ENCODE results near the gene BABAM2.

The BABAM2 gene

DNA sequence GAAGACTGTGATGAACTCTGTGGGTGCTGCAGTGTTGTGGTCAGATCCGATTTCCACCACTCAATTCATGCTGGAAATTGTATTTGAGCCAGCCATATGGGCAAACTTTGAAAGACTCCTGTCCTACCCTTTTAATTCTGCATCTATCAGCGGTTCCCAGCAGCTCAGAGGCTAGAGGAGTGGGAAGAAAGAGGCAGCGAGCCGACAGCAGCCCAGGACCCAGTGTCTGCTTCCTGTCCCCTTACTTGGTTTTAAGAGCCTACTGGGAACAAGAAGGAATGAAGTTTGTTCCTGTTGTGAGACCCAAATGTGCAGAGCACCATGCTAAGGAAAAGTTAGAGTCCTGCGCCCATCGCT, 429.5 kb downstream of the BABAM2 start:
- H4K20me1 ChIP-seq (ENCODE audit: insufficient read depth, low read length): no peaks in the 10 kb centered on the region
- H3K4me3 ChIP-seq (ENCODE audit: low read depth in 1 of 2, low read length in 2 of 2): no peak overlapping the region
- DNase-seq (no peak), ATAC-seq (ENCODE audit: insufficient read depth, low read depth) (no peak)
- H3K36me3 ChIP-seq (ENCODE audit: insufficient read depth, low read length): no peaks in the 10 kb centered on the region
- no peaks in the 10 kb centered on the region for H3K27me3 ChIP-seq (ENCODE audit: insufficient read depth, low read length, poor library complexity)
- no peak overlapping the region for H3K4me2 ChIP-seq (ENCODE audit: insufficient read depth, low read length)
- no peaks in the 10 kb centered on the region for H3K79me2 ChIP-seq (ENCODE audit: insufficient read depth, low read length)
- H3K9ac ChIP-seq (ENCODE audit: low read depth, low read length): no peak overlapping the region
- no peaks in the 10 kb centered on the region for H3K4me1 ChIP-seq (ENCODE audit: insufficient read depth, low read length)
- no peak overlapping the region for H3K27ac ChIP-seq (ENCODE audit: low read length)
- H3K9me3 ChIP-seq (ENCODE audit: insufficient read depth, low read length, severe bottlenecking): no peaks in the 10 kb centered on the region
- TF ChIP-seq, protein P1, sequence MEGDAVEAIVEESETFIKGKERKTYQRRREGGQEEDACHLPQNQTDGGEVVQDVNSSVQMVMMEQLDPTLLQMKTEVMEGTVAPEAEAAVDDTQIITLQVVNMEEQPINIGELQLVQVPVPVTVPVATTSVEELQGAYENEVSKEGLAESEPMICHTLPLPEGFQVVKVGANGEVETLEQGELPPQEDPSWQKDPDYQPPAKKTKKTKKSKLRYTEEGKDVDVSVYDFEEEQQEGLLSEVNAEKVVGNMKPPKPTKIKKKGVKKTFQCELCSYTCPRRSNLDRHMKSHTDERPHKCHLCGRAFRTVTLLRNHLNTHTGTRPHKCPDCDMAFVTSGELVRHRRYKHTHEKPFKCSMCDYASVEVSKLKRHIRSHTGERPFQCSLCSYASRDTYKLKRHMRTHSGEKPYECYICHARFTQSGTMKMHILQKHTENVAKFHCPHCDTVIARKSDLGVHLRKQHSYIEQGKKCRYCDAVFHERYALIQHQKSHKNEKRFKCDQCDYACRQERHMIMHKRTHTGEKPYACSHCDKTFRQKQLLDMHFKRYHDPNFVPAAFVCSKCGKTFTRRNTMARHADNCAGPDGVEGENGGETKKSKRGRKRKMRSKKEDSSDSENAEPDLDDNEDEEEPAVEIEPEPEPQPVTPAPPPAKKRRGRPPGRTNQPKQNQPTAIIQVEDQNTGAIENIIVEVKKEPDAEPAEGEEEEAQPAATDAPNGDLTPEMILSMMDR (IDR thresholded peaks at IDR 0.05; ENCODE audit: borderline replicate concordance, extremely low read depth, low read length, poor library complexity, severe bottlenecking): no peak
- no peak for TF ChIP-seq EZH2 (IDR thresholded peaks at IDR 0.05; ENCODE audit: borderline replicate concordance, low read depth, low read length, severe bottlenecking)
- no peak overlapping the region for H2AFZ ChIP-seq (ENCODE audit: low read depth, low read length)

DNA sequence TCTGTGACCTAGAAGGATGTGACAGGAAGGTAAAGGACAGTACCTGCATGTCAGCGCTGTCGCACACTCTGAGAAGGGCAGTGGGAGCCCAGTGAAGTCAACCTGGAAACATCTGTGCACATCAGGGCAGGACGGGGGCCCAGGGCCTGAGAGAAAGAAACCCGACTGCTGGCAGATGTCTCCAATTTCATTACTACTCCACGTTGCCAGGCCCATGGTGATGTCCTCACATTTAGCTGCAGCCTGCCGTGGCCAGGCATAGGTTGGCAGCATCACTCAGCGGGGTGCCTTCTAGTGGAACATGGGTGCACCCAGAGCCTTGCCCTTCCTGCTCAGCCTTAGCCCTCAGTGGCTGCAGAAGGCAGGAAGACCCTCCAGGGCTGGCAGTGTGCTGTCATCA, 429.8 kb downstream of the BABAM2 start:
- Histone ChIP-seq H3K27ac (ENCODE audit: low read length) (no peak overlapping the region), H3K4me2 (ENCODE audit: insufficient read depth, low read length) (no peak overlapping the region), H3K79me2 (ENCODE audit: insufficient read depth, low read length) (no peaks in the 10 kb centered on the region), H3K9me3 (ENCODE audit: insufficient read depth, low read length, severe bottlenecking) (no peaks in the 10 kb centered on the region), H3K36me3 (ENCODE audit: insufficient read depth, low read length) (no peaks in the 10 kb centered on the region), H4K20me1 (ENCODE audit: insufficient read depth, low read length) (no peaks in the 10 kb centered on the region), H3K4me3 (ENCODE audit: low read depth in 1 of 2, low read length in 2 of 2) (no peak overlapping the region), H3K27me3 (ENCODE audit: insufficient read depth, low read length, poor library complexity) (no peaks in the 10 kb centered on the region), H2AFZ (ENCODE audit: low read depth, low read length) (no peak overlapping the region), H3K4me1 (ENCODE audit: insufficient read depth, low read length) (no peaks in the 10 kb centered on the region), H3K9ac (ENCODE audit: low read depth, low read length) (no peak overlapping the region)
- DNase-seq: no peak
- ATAC-seq (ENCODE audit: insufficient read depth, low read depth): no peak
- TF ChIP-seq, protein P1 (IDR thresholded peaks at IDR 0.05; ENCODE audit: borderline replicate concordance, extremely low read depth, low read length, poor library complexity, severe bottlenecking): no peak
- TF ChIP-seq EZH2 (IDR thresholded peaks at IDR 0.05; ENCODE audit: borderline replicate concordance, low read depth, low read length, severe bottlenecking): no peak

DNA sequence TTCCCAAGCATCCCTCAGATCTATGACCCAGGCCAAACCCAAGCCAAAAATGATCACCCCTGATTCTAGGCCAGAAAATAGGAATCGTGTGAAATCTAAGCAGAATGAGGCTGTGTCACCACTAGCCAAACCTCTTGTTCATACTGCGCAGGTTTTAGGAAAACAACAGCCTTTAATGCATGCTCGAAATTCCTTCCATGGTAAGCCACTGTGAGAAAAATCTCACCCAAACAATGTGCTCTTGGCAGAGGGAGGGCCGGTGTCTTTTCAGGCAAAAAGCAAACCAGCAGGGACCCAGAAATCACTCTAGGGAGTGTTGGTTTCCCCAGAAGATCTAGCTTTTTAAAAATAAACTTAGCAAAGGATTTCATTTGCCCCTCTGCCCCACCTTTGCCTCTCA, 430.9 kb downstream of the BABAM2 start:
- no peaks in the 10 kb centered on the region for H3K4me1 ChIP-seq (ENCODE audit: insufficient read depth, low read length)
- no peak for DNase-seq
- H3K79me2 ChIP-seq (ENCODE audit: insufficient read depth, low read length): no peaks in the 10 kb centered on the region
- no peaks in the 10 kb centered on the region for H4K20me1 ChIP-seq (ENCODE audit: insufficient read depth, low read length)
- H3K9me3 ChIP-seq (ENCODE audit: insufficient read depth, low read length, severe bottlenecking): no peaks in the 10 kb centered on the region
- H2AFZ ChIP-seq (ENCODE audit: low read depth, low read length): no peak overlapping the region
- TF ChIP-seq EZH2 (IDR thresholded peaks at IDR 0.05; ENCODE audit: borderline replicate concordance, low read depth, low read length, severe bottlenecking): no peak
- TF ChIP-seq, protein P1 (IDR thresholded peaks at IDR 0.05; ENCODE audit: borderline replicate concordance, extremely low read depth, low read length, poor library complexity, severe bottlenecking): no peak
- H3K9ac ChIP-seq (ENCODE audit: low read depth, low read length): no peak overlapping the region
- H3K4me2 ChIP-seq (ENCODE audit: insufficient read depth, low read length): no peak overlapping the region
- H3K27ac ChIP-seq (ENCODE audit: low read length): no peak overlapping the region
- H3K27me3 ChIP-seq (ENCODE audit: insufficient read depth, low read length, poor library complexity): no peaks in the 10 kb centered on the region
- ATAC-seq (ENCODE audit: insufficient read depth, low read depth): no peak
- no peak overlapping the region for H3K4me3 ChIP-seq (ENCODE audit: low read depth in 1 of 2, low read length in 2 of 2)
- H3K36me3 ChIP-seq (ENCODE audit: insufficient read depth, low read length): no peaks in the 10 kb centered on the region

DNA sequence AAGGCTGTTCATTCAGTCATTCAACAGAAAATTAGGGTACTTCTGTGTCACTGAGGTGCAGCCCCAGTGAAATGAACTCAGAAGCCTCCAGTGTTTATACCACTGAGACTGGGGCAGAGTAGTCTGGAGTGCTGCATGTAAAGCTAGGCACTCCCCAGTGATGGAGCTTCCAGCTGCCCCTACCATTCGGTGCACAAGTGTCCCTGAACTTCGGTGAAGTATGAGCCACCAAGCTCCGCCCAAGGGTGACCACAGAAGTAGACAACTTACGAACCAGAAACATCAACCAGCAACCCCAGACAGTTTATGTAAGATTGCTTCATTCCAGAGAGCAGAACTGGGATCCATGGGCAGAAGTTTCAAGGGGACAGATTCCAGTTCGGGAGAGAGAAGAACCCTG, 431.5 kb downstream of the BABAM2 start:
- Histone ChIP-seq H3K4me2 (ENCODE audit: insufficient read depth, low read length) (no peak overlapping the region), H3K27me3 (ENCODE audit: insufficient read depth, low read length, poor library complexity) (no peaks in the 10 kb centered on the region), H3K4me1 (ENCODE audit: insufficient read depth, low read length) (no peaks in the 10 kb centered on the region), H4K20me1 (ENCODE audit: insufficient read depth, low read length) (no peaks in the 10 kb centered on the region), H3K4me3 (ENCODE audit: low read depth in 1 of 2, low read length in 2 of 2) (no peak overlapping the region), H3K9me3 (ENCODE audit: insufficient read depth, low read length, severe bottlenecking) (no peaks in the 10 kb centered on the region), H3K9ac (ENCODE audit: low read depth, low read length) (no peak overlapping the region), H3K27ac (ENCODE audit: low read length) (no peak overlapping the region), H2AFZ (ENCODE audit: low read depth, low read length) (no peak overlapping the region), H3K79me2 (ENCODE audit: insufficient read depth, low read length) (no peaks in the 10 kb centered on the region), H3K36me3 (ENCODE audit: insufficient read depth, low read length) (no peaks in the 10 kb centered on the region)
- DNase-seq: no peak
- TF ChIP-seq, protein P1 (IDR thresholded peaks at IDR 0.05; ENCODE audit: borderline replicate concordance, extremely low read depth, low read length, poor library complexity, severe bottlenecking): no peak
- TF ChIP-seq EZH2 (IDR thresholded peaks at IDR 0.05; ENCODE audit: borderline replicate concordance, low read depth, low read length, severe bottlenecking): no peak
- no peak for ATAC-seq (ENCODE audit: insufficient read depth, low read depth)

Measured in DND-41 (cell line).